COLO668 (cell line): ENCODE results near the gene ROCK1.
"Not testable (repeated sequence)": the region's sequence is repeated elsewhere in the genome, so short reads cannot be mapped to it uniquely, and the experiment has no call there.

Experiments used
- DNase-seq: peaks from one replicate; lab custom pipeline; 2025; ENCODE audit not compliant: unreplicated experiment; lab: John Stamatoyannopoulos, UW

Gene ROCK1

GRCh38 chr18:21054252-21054821 is 57.3 kb downstream of the ROCK1 start:
- no peak for DNase-seq

- DNase-seq: no peak
These were observed 58.5 kb downstream of the ROCK1 start for GRCh38 chr18:21053127-21053526.

- no peak for DNase-seq
These were observed 59.2 kb downstream of the ROCK1 start for GRCh38 chr18:21052385-21052784.

- DNase-seq: no peak
These were observed 60.0 kb downstream of the ROCK1 start for GRCh38 chr18:21051620-21052019.

- no peak for DNase-seq
These were observed 62.3 kb downstream of the ROCK1 start for GRCh38 chr18:21049306-21049705.

GRCh38 chr18:21047126-21047525 is 64.5 kb downstream of the ROCK1 start:
- DNase-seq: no peak

GRCh38 chr18:21040466-21040865 is 71.1 kb downstream of the ROCK1 start:
- no peak for DNase-seq

GRCh38 chr18:21038201-21038600 is 73.4 kb downstream of the ROCK1 start:
- DNase-seq: no peak

GRCh38 chr18:21031845-21032244 is 79.8 kb downstream of the ROCK1 start:
- no peak for DNase-seq

- not testable (repeated sequence) for DNase-seq
These were observed 93.4 kb downstream of the ROCK1 start for GRCh38 chr18:21018257-21018656.

- DNase-seq: no peak
These were observed 99.3 kb downstream of the ROCK1 start for GRCh38 chr18:21012308-21012707.

GRCh38 chr18:21004726-21005125 is 106.9 kb downstream of the ROCK1 start:
- no peak for DNase-seq

GRCh38 chr18:21000667-21001066 is 110.9 kb downstream of the ROCK1 start:
- no peak for DNase-seq

- no peak for DNase-seq
These were observed 114.2 kb downstream of the ROCK1 start for GRCh38 chr18:20997371-20997770.

- DNase-seq: no peak
These were observed 115.2 kb downstream of the ROCK1 start for GRCh38 chr18:20996418-20996817.

- DNase-seq: no peak
These were observed 122.9 kb downstream of the ROCK1 start for GRCh38 chr18:20988726-20989125.

GRCh38 chr18:20975077-20975476 is 136.5 kb downstream of the ROCK1 start:
- DNase-seq: no peak

- DNase-seq: no peak
These were observed 139.7 kb downstream of the ROCK1 start for GRCh38 chr18:20971886-20972267.

GRCh38 chr18:20966795-20967194 is 144.8 kb downstream of the ROCK1 start:
- no peak for DNase-seq

- no peak for DNase-seq
These were observed 148.6 kb downstream of the ROCK1 start for GRCh38 chr18:20963027-20963426.

GRCh38 chr18:20960735-20961134 is 150.9 kb downstream of the ROCK1 start:
- DNase-seq: no peak

- not testable (repeated sequence) for DNase-seq
These were observed 160.8 kb downstream of the ROCK1 start for GRCh38 chr18:20950827-20951226.
